Measurements from ENCODE around the gene ROPN1.

GRCh38 chr3:124035463-124036121, 43.7 kb upstream of the ROPN1 start:
- TF ChIP-seq CTCF (conservative IDR thresholded peaks at IDR 0.05; ENCODE audit: low read length), result no peak
- no peak for TF ChIP-seq EZH2phosphoT487 (IDR thresholded peaks at IDR 0.05; ENCODE audit: borderline replicate concordance, low read depth, low read length)
